H1 (cell line): Measurements from ENCODE around the gene HIVEP3. TPM values are rescaled to one million over a fixed set of nuclear protein-coding genes. Genes with fewer than 3 reads are reported as not detected.

ENCODE experiments used
- CTCF ChIA-PET: fragments of 300-600 bp; sonication (Branson Sonifier 250); formaldehyde crosslinking; loops from one replicate; lab custom pipeline; 2021; ENCODE audit not compliant: partially characterized antibody; lab: Charles Lee
- POLR2A ChIA-PET: fragments of 300-600 bp; sonication (Branson Sonifier 250); formaldehyde crosslinking; loops from one replicate; lab custom pipeline; 2021; ENCODE audit warnings: inconsistent platforms; ENCODE audit not compliant: partially characterized antibody; lab: Charles Lee
- DNase-seq, 2 experiments: peaks; one replicate each; pipeline versions ENCODE4 v3.0.0 to v3.0.0-alpha.2; 2010 to 2022; ENCODE audit warnings: low spot score in 2 of 2, low read depth in 1 of 2, mixed read lengths in 1 of 2
- FAIRE-seq: peaks from 2 replicates; lab custom pipeline; 2011; peaks lifted over from hg19 to GRCh38; lab: Jason Lieb, UNC
- H2AFZ ChIP-seq: 2 replicates; pipeline ENCODE4 v1.8.1; 2012; ENCODE audit warnings: low read length, inconsistent platforms
- H2AK5ac ChIP-seq: 2 replicates; pipeline ENCODE4 v1.6.1; 2013; ENCODE audit warnings: low read depth, low read length
- H2BK120ac ChIP-seq: replicated peaks from 2 replicates; pipeline ENCODE3; 2013; ENCODE audit warnings: low read depth, low read length, inconsistent platforms
- H2BK12ac ChIP-seq: 2 replicates; pipeline ENCODE4 v1.6.1; 2013; ENCODE audit warnings: low read depth, low read length
- H2BK15ac ChIP-seq: 2 replicates; pipeline ENCODE4 v1.6.1; 2013; ENCODE audit warnings: low read length
- H2BK20ac ChIP-seq: 2 replicates; pipeline ENCODE4 v1.6.1; 2013; ENCODE audit warnings: low read length
- H2BK5ac ChIP-seq: 2 replicates; pipeline ENCODE4 v1.6.1; 2013; ENCODE audit warnings: low read depth, low read length
- H3K14ac ChIP-seq: 2 replicates; pipeline ENCODE4 v1.6.1; 2013; ENCODE audit warnings: inconsistent platforms; ENCODE audit not compliant: insufficient read length
- H3K18ac ChIP-seq: 2 replicates; pipeline ENCODE4 v1.6.1; 2013; ENCODE audit warnings: low read length; ENCODE audit errors: extremely low read depth
- H3K23ac ChIP-seq: 2 replicates; pipeline ENCODE4 v1.6.1; 2013; ENCODE audit warnings: inconsistent platforms; ENCODE audit not compliant: insufficient read length
- H3K23me2 ChIP-seq: 2 replicates; pipeline ENCODE4 v1.6.1; 2013; ENCODE audit warnings: low read depth, low read length
- H3K27ac ChIP-seq: 2 replicates; pipeline ENCODE4 v1.6.1; 2011; ENCODE audit warnings: low read depth, low read length, inconsistent platforms
- H3K27me3 ChIP-seq, 4 experiments: replicated peaks in 1 of 4; 1 replicate in 1 of 4; 2 replicates in 3 of 4; pipeline versions ENCODE4 v1.6.1 to v1.8.1; 2011 to 2013; ENCODE audit warnings: low read length in 3 of 4, mild to moderate bottlenecking in 3 of 4, inconsistent platforms in 2 of 4, mixed read lengths in 2 of 4, moderate library complexity in 1 of 4; ENCODE audit not compliant: control insufficient read depth in 3 of 4, insufficient read depth in 3 of 4; ENCODE audit errors: extremely low read depth in 1 of 4
- H3K36me3 ChIP-seq, 4 experiments: 2 replicates each; pipeline versions ENCODE4 v1.6.1 to v1.8.1; 2011 to 2013; ENCODE audit warnings: mild to moderate bottlenecking in 4 of 4, low read length in 3 of 4, moderate library complexity in 2 of 4, control low read depth in 1 of 4, inconsistent platforms in 1 of 4; ENCODE audit not compliant: insufficient read depth in 4 of 4, control insufficient read depth in 2 of 4
- H3K4ac ChIP-seq: replicated peaks from 2 replicates; pipeline ENCODE3; 2013; ENCODE audit warnings: low read length, low read depth, mixed read lengths, inconsistent platforms; ENCODE audit not compliant: insufficient read length
- H3K4me1 ChIP-seq, 4 experiments: replicated peaks in 1 of 4; 1 replicate in 1 of 4; 2 replicates in 3 of 4; pipeline versions ENCODE4 v1.6.1 to v1.8.1; 2011 to 2013; ENCODE audit warnings: low read length in 3 of 4, inconsistent platforms in 2 of 4, mixed read lengths in 1 of 4; ENCODE audit not compliant: insufficient read depth in 4 of 4, control insufficient read depth in 3 of 4
- H3K4me2 ChIP-seq, 2 experiments: 2 replicates each; pipeline versions ENCODE4 v1.6.1 to v1.8.1; 2011 to 2013; ENCODE audit warnings: low read depth in 2 of 2, low read length in 2 of 2, control low read depth in 1 of 2, inconsistent platforms in 1 of 2, mild to moderate bottlenecking in 1 of 2; ENCODE audit not compliant: insufficient read depth in 1 of 2
- H3K4me3 ChIP-seq, 4 experiments: fragments of 200-600, 300-600 bp in 1 of 4; sonication (generic), shearing (Covaris generic), sonication (Bioruptor Twin) in 1 of 4; 2 replicates each; pipeline versions ENCODE4 v1.5.1 to v1.8.1; 2011 to 2016; ENCODE audit warnings: low read length in 4 of 4, low read depth in 3 of 4, control low read depth in 2 of 4, inconsistent platforms in 2 of 4, mild to moderate bottlenecking in 2 of 4, mixed read lengths in 1 of 4, moderate library complexity in 1 of 4; ENCODE audit not compliant: insufficient read depth in 2 of 4; ENCODE audit errors: extremely low read depth in 1 of 4
- H3K56ac ChIP-seq: replicated peaks from 2 replicates; pipeline ENCODE3; 2013; ENCODE audit warnings: low read depth, mild to moderate bottlenecking, mixed read lengths, low read length, inconsistent platforms; ENCODE audit not compliant: insufficient read length
- H3K79me1 ChIP-seq: 2 replicates; pipeline ENCODE4 v1.6.1; 2013; ENCODE audit warnings: low read depth, low read length, control low read depth
- H3K79me2 ChIP-seq, 2 experiments: 2 replicates each; pipeline versions ENCODE4 v1.6.1 to v1.8.1; 2012 to 2013; ENCODE audit warnings: low read length in 2 of 2, mild to moderate bottlenecking in 2 of 2, inconsistent platforms in 1 of 2; ENCODE audit not compliant: insufficient read depth in 2 of 2, control insufficient read depth in 1 of 2
- H3K9ac ChIP-seq, 4 experiments: replicated peaks in 1 of 4; 1 replicate in 1 of 4; 2 replicates in 3 of 4; pipeline versions ENCODE4 v1.6.1 to v1.8.1; 2011 to 2013; ENCODE audit warnings: low read depth in 3 of 4, low read length in 3 of 4, control low read depth in 2 of 4, mild to moderate bottlenecking in 2 of 4, moderate library complexity in 2 of 4, inconsistent platforms in 1 of 4; ENCODE audit errors: extremely low read depth in 1 of 4
- H3K9me3 ChIP-seq, 2 experiments: 2 replicates each; pipeline versions ENCODE4 v1.6.1 to v1.8.1; 2012 to 2013; ENCODE audit warnings: mild to moderate bottlenecking in 2 of 2, moderate library complexity in 2 of 2, control low read depth in 1 of 2, inconsistent platforms in 1 of 2, low read depth in 1 of 2, low read length in 1 of 2, mixed read lengths in 1 of 2; ENCODE audit not compliant: insufficient read depth in 2 of 2
- H4K20me1 ChIP-seq, 2 experiments: replicated peaks in 1 of 2; 2 replicates each; pipeline versions ENCODE3 to v1.8.1; 2011 to 2013; ENCODE audit warnings: inconsistent platforms in 2 of 2, low read length in 2 of 2, mild to moderate bottlenecking in 1 of 2; ENCODE audit not compliant: insufficient read depth in 2 of 2, control insufficient read depth in 1 of 2
- H4K5ac ChIP-seq: 2 replicates; pipeline ENCODE4 v1.6.1; 2013; ENCODE audit warnings: low read length, low read depth, mixed read lengths, inconsistent platforms; ENCODE audit not compliant: insufficient read length
- H4K8ac ChIP-seq: 2 replicates; pipeline ENCODE4 v1.8.0; 2013; ENCODE audit warnings: mild to moderate bottlenecking, moderate library complexity, low read length, inconsistent platforms; ENCODE audit not compliant: insufficient read depth; ENCODE audit errors: extremely low read depth
- H4K91ac ChIP-seq: replicated peaks from 2 replicates; pipeline ENCODE3; 2013; ENCODE audit warnings: low read length, mixed read lengths, inconsistent platforms; ENCODE audit not compliant: insufficient read length
- BCL11A ChIP-seq, 2 experiments: IDR thresholded peaks; one replicate each; pipeline ENCODE4 v1.6.1; 2011; ENCODE audit warnings: low read depth in 2 of 2, low read length in 2 of 2, mild to moderate bottlenecking in 2 of 2
- CHD2 ChIP-seq: IDR thresholded peaks from 2 replicates; pipeline ENCODE4 v1.6.1; 2012; ENCODE audit warnings: low read length, improper control_type of control experiment
- EGR1 ChIP-seq: IDR thresholded peaks from 2 replicates; pipeline ENCODE4 v1.6.1; 2011; ENCODE audit warnings: low read depth, low read length, borderline replicate concordance
- EZH2 ChIP-seq: fragments of 200-600 bp; sonication (generic); IDR thresholded peaks from 2 replicates; pipeline ENCODE4 v1.7.1; 2012; ENCODE audit warnings: low read depth, mild to moderate bottlenecking, moderate library complexity, low read length, inconsistent platforms; ENCODE audit not compliant: severe bottlenecking
- HDAC6 ChIP-seq: IDR thresholded peaks from one replicate; pipeline ENCODE4 v1.7.1; 2012; ENCODE audit warnings: low read depth, mild to moderate bottlenecking, inconsistent platforms, low read length, moderate library complexity
- KDM1A ChIP-seq: fragments of 200-600, 300-600 bp; sonication (generic); IDR thresholded peaks from 2 replicates; pipeline ENCODE4 v1.7.1; 2016; ENCODE audit warnings: mild to moderate bottlenecking, low read length, borderline replicate concordance
- KDM5A ChIP-seq: fragments of 200-600 bp; IDR thresholded peaks from 2 replicates; pipeline ENCODE4 v1.7.1; 2012; ENCODE audit warnings: mild to moderate bottlenecking, low read length, inconsistent platforms, mixed read lengths
- SP1 ChIP-seq: IDR thresholded peaks from 2 replicates; pipeline ENCODE4 v1.6.1; 2011; ENCODE audit warnings: low read depth, low read length
- WGBS, 2 experiments: shearing (Covaris generic) in 1 of 2; methylation state at CpG; one replicate each; pipeline versions ENCODE4 v1.1.6 to v1.1.7; 2013 to 2015; ENCODE audit warnings: low lambda C conversion rate in 2 of 2, mixed read lengths in 2 of 2, inconsistent platforms in 1 of 2, low coverage in 1 of 2, missing lambda C conversion rate in 1 of 2; ENCODE audit not compliant: insufficient replicate concordance in 2 of 2, insufficient coverage in 1 of 2, insufficient read length in 1 of 2; ENCODE audit errors: extremely low coverage in 1 of 2, missing lambda C conversion rate in 1 of 2; 5-methylcytosine and 5-hydroxymethylcytosine counted together
- polyA plus RNA-seq, 7 experiments: library from polyadenylated mRNA; depleted of rRNA in 3 of 7; stranded (reverse) in 5 of 7; unstranded in 2 of 7; fragments of >200 nt in 5 of 7; fragments of 200-250 nt in 2 of 7; gene quantifications; 1 replicate in 5 of 7; 2 replicates in 1 of 7; 4 replicates in 1 of 7; pipeline versions ENCODE4 v1.2.1 to v1.2.3, GENCODE V29; 2011 to 2013; ENCODE audit warnings: missing spikeins in 2 of 7, mixed read lengths in 2 of 7
- total RNA-seq: library from RNA; stranded (reverse); fragmentation: NEBNext Ultra II Directional; extraction: Animal tissue kit (Norgen Biotek cat#: 25700); gene quantifications from 2 replicates; pipeline ENCODE4 v1.2.1, GENCODE V29; 2021
- TF ChIP-seq, protein P1 (sequence below): IDR thresholded peaks from 2 replicates; pipeline ENCODE4 v1.6.1; 2011; ENCODE audit warnings: low read length, improper control_type of control experiment
- TF ChIP-seq, protein P2 (sequence below), 3 experiments: IDR thresholded peaks; 1 replicate in 2 of 3; 2 replicates in 1 of 3; pipeline versions ENCODE4 v1.5.1 to v1.6.1; 2011; ENCODE audit warnings: low read length in 3 of 3, mild to moderate bottlenecking in 3 of 3, inconsistent platforms in 2 of 3, low read depth in 1 of 3, moderate library complexity in 1 of 3; ENCODE audit not compliant: insufficient read depth in 1 of 3; ENCODE audit errors: control extremely low read depth in 1 of 3

HIVEP3 gene
- total and polyA plus RNA-seq, 2 of the 8 experiments (the other 6 are each of a cell fraction or from before 2014, with no cell fraction given), result 0.24 to 0.69 TPM

DNA sequence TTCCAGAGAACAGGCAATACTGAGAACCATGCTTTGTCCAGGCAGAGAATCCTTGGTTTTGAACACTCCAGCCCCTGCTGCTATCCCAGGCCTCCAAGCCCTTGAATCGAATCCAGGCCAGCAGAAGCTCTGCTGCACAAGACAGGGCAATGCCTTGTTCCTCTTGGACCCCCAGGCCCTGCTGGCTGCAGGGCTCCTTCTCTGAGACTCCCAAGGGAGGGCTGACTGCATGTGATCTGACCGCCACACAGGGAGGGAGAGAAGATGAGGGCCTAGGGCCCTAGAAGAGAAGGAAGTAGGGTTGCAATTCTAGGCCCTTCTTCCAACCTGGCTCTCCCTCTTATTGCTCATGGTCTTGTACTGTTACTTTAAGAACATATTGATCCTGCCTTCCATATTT lies 273.7 kb downstream of the HIVEP3 start:
- Histone ChIP-seq H2BK12ac (no peak overlapping the region), H4K8ac (no peak overlapping the region), H3K4ac (no peak overlapping the region), H3K36me3 (no peaks in the 10 kb centered on the region), H3K56ac (no peak overlapping the region), H2BK5ac (no peak overlapping the region; the same call in 1 of the 2 replicates), H4K20me1 (no peaks in the 10 kb centered on the region), H3K4me1 (peaks cover 0 to 7% (median 2%) of the 10 kb centered on the region in 4 experiments; a peak in 4 of 7 replicates), H3K14ac (no peak overlapping the region), H4K91ac (no peak overlapping the region), H3K27ac (no peak overlapping the region), H3K79me1 (no peaks in the 10 kb centered on the region), H3K9ac (no peak overlapping the region), H2BK20ac (no peak overlapping the region), H3K9me3 (no peaks in the 10 kb centered on the region), H2AK5ac (no peak overlapping the region), H3K4me3 (no peak overlapping the region), H3K4me2 (no peak overlapping the region), H3K18ac (no peak overlapping the region), H3K79me2 (no peaks in the 10 kb centered on the region), H3K23me2 (no peaks in the 10 kb centered on the region), H4K5ac (no peak overlapping the region), H2AFZ (no peak overlapping the region), H2BK120ac (no peak overlapping the region), H3K23ac (no peak overlapping the region), H2BK15ac (no peak overlapping the region), H3K27me3 (no peaks in the 10 kb centered on the region)
- CTCF ChIA-PET, result interaction anchor here (2.1 kb wide), 1 partner anchor 23 kb away, joined by 4 read pairs; no protein-coding TSS in a partner anchor
- POLR2A ChIA-PET, result interaction anchor here (1.6 kb wide), 1 partner anchor 15 kb away, joined by 3 read pairs; no protein-coding TSS in a partner anchor
- 92% methylated on average over 2 of the region's 2 CpGs; no CpG with 5 or more reads in 1 of the 2 experiments for WGBS, 2 experiments
- FAIRE-seq, result no peak
- no peak for DNase-seq
- TF ChIP-seq BCL11A (IDR thresholded peaks at IDR 0.05; ENCODE audit: low read depth in 2 of 2, low read length in 2 of 2) (no peak), CHD2 (no peak), KDM1A (no peak), SP1 (no peak), HDAC6 (no peak), EGR1 (no peak), EZH2 (no peak), KDM5A (no peak)
- TF ChIP-seq, protein P1, sequence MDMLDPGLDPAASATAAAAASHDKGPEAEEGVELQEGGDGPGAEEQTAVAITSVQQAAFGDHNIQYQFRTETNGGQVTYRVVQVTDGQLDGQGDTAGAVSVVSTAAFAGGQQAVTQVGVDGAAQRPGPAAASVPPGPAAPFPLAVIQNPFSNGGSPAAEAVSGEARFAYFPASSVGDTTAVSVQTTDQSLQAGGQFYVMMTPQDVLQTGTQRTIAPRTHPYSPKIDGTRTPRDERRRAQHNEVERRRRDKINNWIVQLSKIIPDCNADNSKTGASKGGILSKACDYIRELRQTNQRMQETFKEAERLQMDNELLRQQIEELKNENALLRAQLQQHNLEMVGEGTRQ, result no peak
- TF ChIP-seq, protein P2, sequence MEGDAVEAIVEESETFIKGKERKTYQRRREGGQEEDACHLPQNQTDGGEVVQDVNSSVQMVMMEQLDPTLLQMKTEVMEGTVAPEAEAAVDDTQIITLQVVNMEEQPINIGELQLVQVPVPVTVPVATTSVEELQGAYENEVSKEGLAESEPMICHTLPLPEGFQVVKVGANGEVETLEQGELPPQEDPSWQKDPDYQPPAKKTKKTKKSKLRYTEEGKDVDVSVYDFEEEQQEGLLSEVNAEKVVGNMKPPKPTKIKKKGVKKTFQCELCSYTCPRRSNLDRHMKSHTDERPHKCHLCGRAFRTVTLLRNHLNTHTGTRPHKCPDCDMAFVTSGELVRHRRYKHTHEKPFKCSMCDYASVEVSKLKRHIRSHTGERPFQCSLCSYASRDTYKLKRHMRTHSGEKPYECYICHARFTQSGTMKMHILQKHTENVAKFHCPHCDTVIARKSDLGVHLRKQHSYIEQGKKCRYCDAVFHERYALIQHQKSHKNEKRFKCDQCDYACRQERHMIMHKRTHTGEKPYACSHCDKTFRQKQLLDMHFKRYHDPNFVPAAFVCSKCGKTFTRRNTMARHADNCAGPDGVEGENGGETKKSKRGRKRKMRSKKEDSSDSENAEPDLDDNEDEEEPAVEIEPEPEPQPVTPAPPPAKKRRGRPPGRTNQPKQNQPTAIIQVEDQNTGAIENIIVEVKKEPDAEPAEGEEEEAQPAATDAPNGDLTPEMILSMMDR (IDR thresholded peaks at IDR 0.05; ENCODE audit: control extremely low read depth in 1 of 3, insufficient read depth in 1 of 3, low read depth in 1 of 3, low read length in 3 of 3), result no peak
